Esophagus squamous epithelium (tissue), 4 donors: ENCODE measurements around the gene WIPF3.

Experiments
- CTCF ChIP-seq, 6 experiments: fragments of 450-650 bp in 4 of 6; fragments of 200-600 bp in 2 of 6; sonication (generic) in 2 of 6; IDR thresholded peaks; one replicate each; pipeline ENCODE4 v1.5.1; 2016 to 2019; ENCODE audit warnings: antibody characterized with exemption in 6 of 6, mild to moderate bottlenecking in 4 of 6, moderate library complexity in 4 of 6
- POLR2A ChIP-seq, 4 donors: fragments of 450-650 bp; IDR thresholded peaks; one replicate each; pipeline ENCODE4 v1.6.1; 2017; ENCODE audit warnings: antibody characterized with exemption in 4 of 4, mild to moderate bottlenecking in 4 of 4, moderate library complexity in 3 of 4

GRCh38 chr7:29852457-29852856 lies 46.1 kb downstream of the WIPF3 start:
- TF ChIP-seq CTCF (IDR thresholded peaks at IDR 0.05), result no peak
- no peak for TF ChIP-seq POLR2A (IDR thresholded peaks at IDR 0.05)
